Measurements from ENCODE around the gene ATXN2L. TPM values are rescaled to one million over a fixed set of nuclear protein-coding genes. Genes with fewer than 3 reads are reported as not detected.

The ATXN2L gene
- total and polyA plus RNA-seq, 10 of the 15 experiments (the other 5 are each of a cell fraction or from before 2014, with no cell fraction given): 3.5 to 210 (median 61.1) TPM

GRCh38 chr16:28874406-28874805, 51.6 kb downstream of the ATXN2L start:
- Histone ChIP-seq H2AFZ (ENCODE audit: control insufficient read depth, low read depth, low read length) (no peak overlapping the region), H3K9ac (ENCODE audit: control insufficient read depth, insufficient read depth, low read length) (no peak overlapping the region), H3K4me3 (no peak overlapping the region), H3K79me2 (ENCODE audit: control insufficient read depth, insufficient read depth, low read length) (no peaks in the 10 kb centered on the region), H3K9me3 (replicated peaks; ENCODE audit: control insufficient read depth, insufficient read depth, low read length) (no peaks in the 10 kb centered on the region), H3K4me1 (ENCODE audit: control insufficient read depth, insufficient read depth, low read length) (peaks cover 7% of the 10 kb centered on the region; the same call in 1 of the 2 replicates), H4K20me1 (ENCODE audit: control insufficient read depth, insufficient read depth) (no peaks in the 10 kb centered on the region), H3K36me3 (ENCODE audit: control insufficient read depth in 2 of 2, insufficient read depth in 2 of 2, low read length in 1 of 2) (peaks cover 8 to 11% of the 10 kb centered on the region in 2 experiments; a peak in 3 of 4 replicates), H3K27me3 (replicated peaks in 1 of 2; ENCODE audit: control insufficient read depth in 2 of 2, insufficient read depth in 2 of 2, low read length in 1 of 2) (no peaks in the 10 kb centered on the region), H3K27ac (ENCODE audit: control insufficient read depth, insufficient read depth) (no peak overlapping the region), H3K4me2 (ENCODE audit: control insufficient read depth, insufficient read depth) (no peak overlapping the region)
- WGBS (ENCODE audit: insufficient coverage, insufficient replicate concordance, low lambda C conversion rate, missing lambda C conversion rate): 72% methylated on average over 6 of the region's 6 CpGs
- DNase-seq (ENCODE audit: low read depth, low spot score) (no peak), ATAC-seq (0 out of 3 replicates have a peak, but pooled peaks have one; percentile 12), FAIRE-seq (no peak)
- ChIA-PET SMC1A (ENCODE audit: uncharacterized antibody, unreplicated experiment) (interaction anchor here (1.9 to 4.4 kb wide), 2 partner anchors 12 to 70 kb away, joined by 5 to 38 read pairs; no protein-coding TSS in a partner anchor), POLR2A (no interaction called here), RAD21 (ENCODE audit: unreplicated experiment) (interaction anchor here (2.0 to 5.6 kb wide), 2 partner anchors 50 to 70 kb away, joined by 4 to 53 read pairs; no protein-coding TSS in a partner anchor), CTCF (interaction anchor here (1.3 to 8.1 kb wide), 5 partner anchors 11 to 104 kb away, joined by 4 to 124 read pairs (median 9); partner anchors contain the start of genes CD19 and SH2B1)
- TF ChIP-seq REST (IDR thresholded peaks at IDR 0.05; ENCODE audit: low read depth, low read length): no peak
- no TSS peak for BruUV-seq (replicated peaks)
- intact Hi-C loops (cut with micrococcal nuclease; ENCODE audit: unreplicated experiment) (no loop called here), in situ Hi-C loops (cut with MboI) (no loop called here)

Data from GM12878 (cell line).